Activated CD8-positive, alpha-beta T cell treated with anti-CD3 and anti-CD28 coated beads for 36 hours (primary cell): ENCODE measurements around the gene CCDC137. TPM values are rescaled to one million over a fixed set of nuclear protein-coding genes. Genes with fewer than 3 reads are reported as not detected.

Source experiments
- ATAC-seq: fragments of 200-7000 bp; cut with Tn5 transposase; one replicate; pipeline ENCODE4 v1.10.0; 2021; ENCODE audit warnings: mild to moderate bottlenecking, moderate library complexity
- CTCF ChIA-PET: fragments of 350-600 bp; sonication (Branson Sonifier 250); formaldehyde crosslinking; loops from one replicate; lab custom pipeline; 2021; ENCODE audit warnings: antibody characterized with exemption; lab: Charles Lee
- POLR2A ChIA-PET: fragments of 350-600 bp; sonication (Branson Sonifier 250); formaldehyde crosslinking; loops from one replicate; lab custom pipeline; 2021; ENCODE audit warnings: antibody characterized with exemption; lab: Charles Lee
- DNase-seq: peaks from one replicate; pipeline ENCODE4 v3.0.0-alpha.2; 2020
- H3K27ac Mint-ChIP-seq: one replicate; pipeline ENCODE4 v1.8.0; 2021; ENCODE audit warnings: mild to moderate bottlenecking, mixed read lengths
- H3K27me3 Mint-ChIP-seq: one replicate; pipeline ENCODE4 v1.8.0; 2021; ENCODE audit warnings: mixed read lengths
- H3K36me3 Mint-ChIP-seq: one replicate; pipeline ENCODE4 v1.8.0; 2021; ENCODE audit warnings: low read depth, mixed read lengths
- H3K4me1 Mint-ChIP-seq: one replicate; pipeline ENCODE4 v1.8.0; 2021; ENCODE audit warnings: low read depth, mixed read lengths
- H3K4me3 Mint-ChIP-seq: one replicate; pipeline ENCODE4 v1.8.0; 2021; ENCODE audit warnings: mild to moderate bottlenecking, moderate library complexity, mixed read lengths
- H3K9me3 Mint-ChIP-seq: one replicate; pipeline ENCODE4 v1.8.0; 2021; ENCODE audit warnings: mixed read lengths
- CTCF ChIP-seq: fragments of 200-600 bp; IDR thresholded peaks from one replicate; pipeline ENCODE4 v1.8.0; 2022; ENCODE audit warnings: antibody characterized with exemption, mild to moderate bottlenecking
- intact Hi-C: fragments of 100-400 bp; cut with micrococcal nuclease; formaldehyde crosslinking; loops from one replicate; pipeline ENCODE4 v1.10.0; 2022
- total RNA-seq, 2 experiments: library from RNA; stranded (reverse); gene quantifications; one replicate each; pipeline ENCODE4 v1.2.3, GENCODE V29; 2021

CCDC137 gene
- total RNA-seq, 2 experiments from 2014 or later: 34.1 to 37.2 TPM

- no peak overlapping the region for H3K27ac Mint-ChIP-seq
- ATAC-seq (no peak), DNase-seq (no peak)
- no peaks in the 10 kb centered on the region for H3K27me3 Mint-ChIP-seq
- ChIA-PET POLR2A (interaction anchor here (0.5 to 4.5 kb wide), 9 partner anchors 10 to 273 kb away, joined by 3 to 23 read pairs (median 3); partner anchors contain the start of gene ARHGDIA), CTCF (no interaction called here)
- intact Hi-C loops: no loop called here
- H3K9me3 Mint-ChIP-seq: no peaks in the 10 kb centered on the region
- no peak overlapping the region for H3K4me3 Mint-ChIP-seq
- peaks cover 30% of the 10 kb centered on the region for H3K4me1 Mint-ChIP-seq
- H3K36me3 Mint-ChIP-seq: peaks cover 32% of the 10 kb centered on the region
- no peak for TF ChIP-seq CTCF
Observed at GRCh38 chr17:81707725-81708646, 41.4 kb downstream of the CCDC137 start.

GRCh38 chr17:81708739-81709185 is 42.2 kb downstream of the CCDC137 start:
- peaks cover 35% of the 10 kb centered on the region for H3K4me1 Mint-ChIP-seq
- intact Hi-C loops: no loop called here
- ATAC-seq: no peak
- ChIA-PET POLR2A (interaction anchor here (1.1 to 4.5 kb wide), 8 partner anchors 10 to 162 kb away, joined by 3 to 23 read pairs (median 4); partner anchors contain the start of genes ARHGDIA and FAAP100), CTCF (interaction anchor here (1.3 kb wide), 1 partner anchor 33 kb away, joined by 3 read pairs; no protein-coding TSS in a partner anchor)
- no peak overlapping the region for H3K27ac Mint-ChIP-seq
- H3K27me3 Mint-ChIP-seq: no peaks in the 10 kb centered on the region
- no peak for TF ChIP-seq CTCF
- H3K9me3 Mint-ChIP-seq: no peaks in the 10 kb centered on the region
- no peak for DNase-seq
- H3K4me3 Mint-ChIP-seq: no peak overlapping the region
- peaks cover 32% of the 10 kb centered on the region for H3K36me3 Mint-ChIP-seq

GRCh38 chr17:81710514-81711308 is 44.2 kb downstream of the CCDC137 start:
- TF ChIP-seq CTCF: no peak
- intact Hi-C loops: no loop called here
- Mint-ChIP-seq H3K4me1 (peaks cover 28% of the 10 kb centered on the region), H3K27ac (peak overlapping the region; percentile 83), H3K27me3 (no peaks in the 10 kb centered on the region), H3K36me3 (peaks cover 19% of the 10 kb centered on the region), H3K9me3 (no peaks in the 10 kb centered on the region), H3K4me3 (peak overlapping the region; percentile 74)
- ATAC-seq (no peak), DNase-seq (peak; percentile 46)
- CTCF ChIA-PET: interaction anchor here (1.1 kb wide), 1 partner anchor 27 kb away, joined by 4 read pairs; the partner anchor contains the start of genes ARL16 and HGS
- POLR2A ChIA-PET: interaction anchor here (1.3 to 4.5 kb wide), 7 partner anchors 8 to 160 kb away, joined by 4 to 23 read pairs (median 8); partner anchors contain the start of genes ARHGDIA, ARL16, HGS and MRPL12

GRCh38 chr17:81711814-81712467 is 45.4 kb downstream of the CCDC137 start, which contains the start of gene SLC25A10:
Gene SLC25A10, plus strand, starts transcription at chr17:81712284. Its CDS starts 143 bp downstream, at chr17:81712427.
- Mint-ChIP-seq H3K27me3 (no peaks in the 10 kb centered on the region), H3K27ac (peak within 1 kb of the TSS; percentile 83), H3K4me3 (peak within 1 kb of the TSS; percentile 92), H3K36me3 (peaks cover 8% of the 10 kb centered on the region), H3K4me1 (peaks cover 24% of the 10 kb centered on the region), H3K9me3 (no peaks in the 10 kb centered on the region)
- CTCF ChIA-PET: interaction anchor here (1.1 kb wide), 1 partner anchor 28 kb away, joined by 4 read pairs; the partner anchor contains the start of genes ARL16 and HGS
- DNase-seq (peak; percentile 88), ATAC-seq (peak; percentile 85)
- POLR2A ChIA-PET: interaction anchor here (0.6 to 4.5 kb wide), 12 partner anchors 8 to 159 kb away, joined by 3 to 40 read pairs (median 6); partner anchors contain the start of genes ARHGDIA, ARL16, HGS and MRPL12
- peak; percentile 11 for TF ChIP-seq CTCF
- intact Hi-C loops: no loop called here
